ENCODE data around the gene MLST8.

GRCh38 chr16:2200313-2200712 lies 4.9 kb upstream of the MLST8 start:
- TF ChIP-seq EZH2 (IDR thresholded peaks at IDR 0.05; ENCODE audit: borderline replicate concordance, low read depth, low read length, severe bottlenecking) (no peak), CTCF (IDR thresholded peaks at IDR 0.05; ENCODE audit: borderline replicate concordance, extremely low read depth, low read length, poor library complexity, severe bottlenecking) (no peak)

Data from DND-41 (cell line).